ENCODE measurements around the gene SIGLEC9. TPM values are rescaled to one million over a fixed set of nuclear protein-coding genes. Genes with fewer than 3 reads are reported as not detected.

The SIGLEC9 gene
- total and polyA plus RNA-seq, 9 donors = 1.7 to 10.4 (median 2.9) TPM

DNA sequence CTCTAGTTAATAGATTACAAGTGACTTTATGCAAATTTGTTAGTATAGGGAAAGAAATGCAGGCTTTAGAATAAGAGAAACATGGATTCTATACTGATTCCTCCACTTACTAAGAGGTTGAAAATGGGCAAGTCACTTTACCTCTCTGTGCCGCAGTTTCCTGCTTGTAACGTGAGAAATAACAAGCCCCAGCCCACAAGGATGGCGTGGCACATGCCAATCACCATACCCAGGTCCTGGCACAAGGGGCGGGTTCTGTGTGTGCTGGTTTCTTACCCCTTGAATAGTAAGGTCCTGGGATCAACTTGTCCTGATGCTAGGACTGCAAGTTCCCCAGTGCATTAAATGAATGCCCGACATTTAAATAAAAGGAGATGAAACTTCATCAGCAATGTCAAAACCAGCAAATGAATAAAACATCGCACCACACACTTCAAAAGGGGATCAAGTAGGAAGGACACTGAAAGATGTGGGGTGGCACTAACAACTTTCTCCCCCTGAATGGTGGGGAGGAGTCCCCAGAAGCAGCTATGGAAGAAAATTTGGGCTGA is 7.9 kb upstream of the SIGLEC9 start:
- 71 to 82% (median 79%) methylated on average over 6 of the region's 6 CpGs for WGBS, 3 donors
- H3K36me3 ChIP-seq = no peaks in the 10 kb centered on the region
- H3K4me1 ChIP-seq (ENCODE audit: insufficient read depth) = no peaks in the 10 kb centered on the region
- intact Hi-C loops (cut with DNase I) = no loop called here
- TF ChIP-seq POLR2A (IDR thresholded peaks at IDR 0.05) = no peak
- no peak for DNase-seq
- H3K27ac ChIP-seq = no peak overlapping the region
- H3K9me3 ChIP-seq = no peaks in the 10 kb centered on the region
- H3K4me3 ChIP-seq = no peak overlapping the region
- no peaks in the 10 kb centered on the region for H3K27me3 ChIP-seq

DNA sequence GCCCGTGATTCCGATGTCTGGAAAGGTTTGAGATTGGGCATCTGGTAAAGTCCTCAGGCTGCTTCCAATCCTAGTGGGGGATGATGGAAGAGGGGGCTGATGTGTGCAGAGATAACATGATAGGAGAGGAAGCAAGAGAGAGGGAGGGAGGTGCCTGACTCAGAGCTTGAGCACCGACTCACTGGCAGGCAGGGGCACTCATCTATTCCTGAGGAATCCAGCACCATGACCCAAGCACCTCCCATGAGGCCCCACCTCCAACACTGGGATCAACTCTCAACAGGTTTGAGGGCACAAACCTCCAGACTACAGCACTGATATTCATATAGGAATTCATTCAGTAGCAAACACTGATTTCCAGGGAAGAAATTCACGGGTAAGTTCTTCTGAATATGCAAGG is 5.6 kb upstream of the SIGLEC9 start:
- no peaks in the 10 kb centered on the region for H3K27me3 ChIP-seq
- WGBS, 3 donors = 44 to 55% (median 50%) methylated on average over 4 of the region's 4 CpGs
- no peaks in the 10 kb centered on the region for H3K9me3 ChIP-seq
- H3K4me3 ChIP-seq = no peak overlapping the region
- no peaks in the 10 kb centered on the region for H3K36me3 ChIP-seq
- no peak for DNase-seq
- intact Hi-C loops (cut with DNase I) = no loop called here
- no peaks in the 10 kb centered on the region for H3K4me1 ChIP-seq (ENCODE audit: insufficient read depth)
- no peak overlapping the region for H3K27ac ChIP-seq
- TF ChIP-seq, protein P1, sequence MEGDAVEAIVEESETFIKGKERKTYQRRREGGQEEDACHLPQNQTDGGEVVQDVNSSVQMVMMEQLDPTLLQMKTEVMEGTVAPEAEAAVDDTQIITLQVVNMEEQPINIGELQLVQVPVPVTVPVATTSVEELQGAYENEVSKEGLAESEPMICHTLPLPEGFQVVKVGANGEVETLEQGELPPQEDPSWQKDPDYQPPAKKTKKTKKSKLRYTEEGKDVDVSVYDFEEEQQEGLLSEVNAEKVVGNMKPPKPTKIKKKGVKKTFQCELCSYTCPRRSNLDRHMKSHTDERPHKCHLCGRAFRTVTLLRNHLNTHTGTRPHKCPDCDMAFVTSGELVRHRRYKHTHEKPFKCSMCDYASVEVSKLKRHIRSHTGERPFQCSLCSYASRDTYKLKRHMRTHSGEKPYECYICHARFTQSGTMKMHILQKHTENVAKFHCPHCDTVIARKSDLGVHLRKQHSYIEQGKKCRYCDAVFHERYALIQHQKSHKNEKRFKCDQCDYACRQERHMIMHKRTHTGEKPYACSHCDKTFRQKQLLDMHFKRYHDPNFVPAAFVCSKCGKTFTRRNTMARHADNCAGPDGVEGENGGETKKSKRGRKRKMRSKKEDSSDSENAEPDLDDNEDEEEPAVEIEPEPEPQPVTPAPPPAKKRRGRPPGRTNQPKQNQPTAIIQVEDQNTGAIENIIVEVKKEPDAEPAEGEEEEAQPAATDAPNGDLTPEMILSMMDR (IDR thresholded peaks at IDR 0.05) = no peak

DNA sequence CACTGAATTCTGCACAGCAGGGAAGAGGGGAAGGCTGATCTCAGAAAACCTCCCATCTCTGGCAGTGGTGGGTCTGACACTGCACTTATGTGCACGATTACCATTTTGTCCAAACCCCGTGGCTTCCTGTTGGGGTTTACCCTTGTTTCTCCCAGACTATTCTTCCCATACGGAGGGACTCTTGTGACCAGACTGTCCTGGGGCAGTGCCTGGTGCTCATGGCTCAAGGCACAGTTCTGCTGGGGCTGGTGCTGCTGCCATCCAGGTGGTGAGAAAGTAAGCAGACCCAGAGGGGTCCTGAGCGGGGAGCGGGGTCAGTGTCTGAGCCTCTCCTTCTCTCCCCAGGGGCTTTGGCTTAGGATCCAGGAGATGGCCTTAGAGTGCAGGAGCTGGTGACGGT is 5.1 kb upstream of the SIGLEC9 start:
- H3K36me3 ChIP-seq = no peaks in the 10 kb centered on the region
- WGBS, 3 donors = 85 to 90% (median 88%) methylated on average over 6 of the region's 6 CpGs
- H3K27ac ChIP-seq = no peak overlapping the region
- H3K4me3 ChIP-seq = no peak overlapping the region
- no peaks in the 10 kb centered on the region for H3K27me3 ChIP-seq
- H3K9me3 ChIP-seq = no peaks in the 10 kb centered on the region
- DNase-seq = no peak
- H3K4me1 ChIP-seq (ENCODE audit: insufficient read depth) = no peaks in the 10 kb centered on the region
- intact Hi-C loops (cut with DNase I) = no loop called here
- TF ChIP-seq, protein P1 (IDR thresholded peaks at IDR 0.05) = no peak

DNA sequence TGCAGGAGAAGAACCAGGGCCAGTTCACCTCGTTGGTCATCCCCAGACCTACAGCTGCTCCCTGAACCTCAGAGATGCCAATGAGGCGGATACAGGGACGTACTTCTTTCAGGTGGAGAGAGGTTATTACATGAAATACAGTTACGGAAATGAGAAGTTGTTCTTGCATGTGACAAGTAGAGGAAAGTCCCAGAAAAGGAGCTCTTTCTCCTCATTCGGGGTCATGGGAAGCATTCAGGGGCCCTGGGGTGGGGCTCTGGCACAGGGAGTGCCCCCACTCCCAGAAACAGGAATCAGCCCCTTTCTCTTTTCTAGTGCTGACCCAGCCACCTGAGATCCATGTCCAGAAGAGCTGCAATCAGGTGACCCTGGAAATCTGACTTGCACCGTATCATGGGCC is 4.5 kb upstream of the SIGLEC9 start:
- no peak for DNase-seq
- Histone ChIP-seq H3K9me3 (no peaks in the 10 kb centered on the region), H3K27ac (no peak overlapping the region), H3K4me3 (no peak overlapping the region), H3K4me1 (ENCODE audit: insufficient read depth) (peaks cover 3% of the 10 kb centered on the region), H3K36me3 (no peaks in the 10 kb centered on the region), H3K27me3 (no peaks in the 10 kb centered on the region)
- WGBS, 3 donors = 89 to 90% (median 90%) methylated on average over 6 of the region's 6 CpGs
- intact Hi-C loops (cut with DNase I) = no loop called here
- TF ChIP-seq, protein P1 (IDR thresholded peaks at IDR 0.05) = no peak
- TF ChIP-seq POLR2A (IDR thresholded peaks at IDR 0.05) (no peak), EP300 (IDR thresholded peaks at IDR 0.05) (no peak)

DNA sequence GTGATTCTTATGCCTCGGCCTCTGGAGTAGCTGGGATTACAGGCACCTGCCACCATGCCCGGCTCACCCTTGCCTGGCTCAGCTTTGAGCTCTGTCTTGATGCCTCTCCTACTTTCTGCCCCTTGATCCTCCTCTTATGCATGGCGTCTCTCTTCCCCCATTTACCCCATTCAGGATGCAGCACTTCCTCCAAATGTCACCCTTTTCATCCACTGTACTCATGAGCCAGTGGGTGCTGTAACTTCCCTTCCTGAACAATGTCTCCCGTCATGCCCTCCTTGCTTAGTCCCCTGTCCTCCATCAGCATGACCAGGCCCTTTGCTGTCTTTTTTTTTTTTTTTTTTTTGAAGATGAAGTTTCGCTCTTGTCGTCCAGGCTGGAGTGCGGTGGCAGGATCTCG is 3.4 kb upstream of the SIGLEC9 start:
- TF ChIP-seq, protein P1 (IDR thresholded peaks at IDR 0.05) = no peak
- TF ChIP-seq EP300 (IDR thresholded peaks at IDR 0.05) = no peak
- no peak for TF ChIP-seq POLR2A (IDR thresholded peaks at IDR 0.05)
- no peak for DNase-seq
- no peaks in the 10 kb centered on the region for H3K9me3 ChIP-seq
- H3K36me3 ChIP-seq = no peaks in the 10 kb centered on the region
- 90 to 97% (median 94%) methylated on average over 8 of the region's 8 CpGs for WGBS, 3 donors
- no peak overlapping the region for H3K4me3 ChIP-seq
- H3K27me3 ChIP-seq = no peaks in the 10 kb centered on the region
- no peak overlapping the region for H3K27ac ChIP-seq
- peaks cover 13% of the 10 kb centered on the region for H3K4me1 ChIP-seq (ENCODE audit: insufficient read depth)
- intact Hi-C loops (cut with DNase I) = no loop called here

Measured in ovary (tissue), 9 donors.